GM10248 (cell line): Measurements from ENCODE around the gene VIPR2.

Experiments
- CTCF ChIA-PET: fragments of 300-600 bp; sonication (Branson Sonifier 250); formaldehyde crosslinking; extraction: SDS; loops from one replicate; lab custom pipeline; 2021; ENCODE audit warnings: antibody characterized with exemption; lab: Yijun Ruan, JAX
- POLR2A ChIA-PET: fragments of 350-650 bp; sonication (Branson Sonifier 250); formaldehyde crosslinking; extraction: SDS; loops from one replicate; lab custom pipeline; 2020; ENCODE audit warnings: antibody characterized with exemption; lab: Yijun Ruan, JAX
- DNase-seq: peaks from one replicate; pipeline ENCODE4 v3.0.0; 2012; ENCODE audit errors: extremely low spot score
- TF ChIP-seq, protein P1 (sequence below): IDR thresholded peaks from 2 replicates; pipeline ENCODE4 v1.5.1; 2012; ENCODE audit warnings: mild to moderate bottlenecking, low read depth; ENCODE audit errors: extremely low read depth, missing control alignments, control extremely low read depth

VIPR2 gene

DNA sequence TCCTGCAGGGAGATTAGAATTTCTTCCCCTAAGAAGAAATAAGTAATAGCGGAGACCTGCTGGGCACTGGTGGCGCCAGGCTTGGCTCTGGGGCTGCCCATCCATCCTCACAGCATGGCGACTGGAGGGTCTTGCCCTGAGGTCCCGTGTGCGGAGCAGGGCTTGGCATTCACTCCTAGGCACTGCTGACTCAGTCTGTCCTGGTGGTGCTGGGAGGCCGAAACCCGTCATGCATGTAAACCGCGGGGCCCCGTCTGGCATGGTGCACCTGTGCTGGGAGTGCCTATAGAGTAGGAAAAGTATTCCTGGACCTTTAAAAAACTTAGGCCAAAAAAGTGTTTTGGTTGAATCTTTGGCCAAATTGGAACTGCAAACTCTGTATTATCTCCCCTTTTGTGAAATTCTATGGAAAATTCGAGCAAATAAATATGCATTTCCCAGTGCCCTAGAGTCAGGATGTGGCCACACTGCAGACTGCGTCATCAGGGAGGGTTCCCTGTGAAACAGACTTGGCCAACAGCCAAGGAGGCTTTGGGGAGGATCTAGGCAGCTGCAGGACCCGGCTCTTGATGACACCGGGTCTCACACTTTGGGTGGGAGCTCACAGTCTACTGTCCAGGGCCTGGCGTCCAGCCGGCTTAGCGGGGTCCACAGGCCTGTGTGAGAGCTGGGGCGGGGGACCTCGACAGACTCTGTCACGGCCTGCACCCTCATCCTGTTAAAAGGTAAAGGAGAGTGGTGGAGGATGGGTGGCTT, 122.3 kb downstream of the VIPR2 start:
- ChIA-PET POLR2A (no interaction called here), CTCF (no interaction called here)
- TF ChIP-seq, protein P1, sequence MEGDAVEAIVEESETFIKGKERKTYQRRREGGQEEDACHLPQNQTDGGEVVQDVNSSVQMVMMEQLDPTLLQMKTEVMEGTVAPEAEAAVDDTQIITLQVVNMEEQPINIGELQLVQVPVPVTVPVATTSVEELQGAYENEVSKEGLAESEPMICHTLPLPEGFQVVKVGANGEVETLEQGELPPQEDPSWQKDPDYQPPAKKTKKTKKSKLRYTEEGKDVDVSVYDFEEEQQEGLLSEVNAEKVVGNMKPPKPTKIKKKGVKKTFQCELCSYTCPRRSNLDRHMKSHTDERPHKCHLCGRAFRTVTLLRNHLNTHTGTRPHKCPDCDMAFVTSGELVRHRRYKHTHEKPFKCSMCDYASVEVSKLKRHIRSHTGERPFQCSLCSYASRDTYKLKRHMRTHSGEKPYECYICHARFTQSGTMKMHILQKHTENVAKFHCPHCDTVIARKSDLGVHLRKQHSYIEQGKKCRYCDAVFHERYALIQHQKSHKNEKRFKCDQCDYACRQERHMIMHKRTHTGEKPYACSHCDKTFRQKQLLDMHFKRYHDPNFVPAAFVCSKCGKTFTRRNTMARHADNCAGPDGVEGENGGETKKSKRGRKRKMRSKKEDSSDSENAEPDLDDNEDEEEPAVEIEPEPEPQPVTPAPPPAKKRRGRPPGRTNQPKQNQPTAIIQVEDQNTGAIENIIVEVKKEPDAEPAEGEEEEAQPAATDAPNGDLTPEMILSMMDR: no peak
- no peak for DNase-seq

- TF ChIP-seq, protein P1: no peak
- DNase-seq: no peak
- ChIA-PET POLR2A (no interaction called here), CTCF (no interaction called here)
Measured at GRCh38 chr7:159020987-159021386, 123.7 kb downstream of the VIPR2 start.

DNA sequence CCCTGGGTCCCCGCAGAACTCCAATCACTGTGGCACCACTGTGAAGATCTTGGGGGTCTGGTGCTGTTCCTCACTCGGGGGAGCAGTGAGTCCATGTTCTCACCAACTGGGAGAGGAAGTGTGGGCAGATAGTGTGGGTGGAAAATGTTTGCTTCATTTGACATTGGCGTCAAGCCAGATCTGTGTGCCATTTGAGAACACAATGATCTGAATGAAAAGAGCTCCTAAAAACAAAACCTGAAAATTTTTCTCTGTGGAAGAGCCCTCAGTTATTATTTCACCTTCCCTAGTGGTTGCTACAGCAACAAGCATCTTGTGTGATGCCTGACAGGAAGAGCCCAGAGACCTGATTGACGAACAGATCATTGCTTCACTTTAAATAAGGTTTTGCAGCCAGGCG, 125.6 kb downstream of the VIPR2 start:
- CTCF ChIA-PET: no interaction called here
- POLR2A ChIA-PET: no interaction called here
- DNase-seq: no peak
- TF ChIP-seq, protein P1: no peak

DNA sequence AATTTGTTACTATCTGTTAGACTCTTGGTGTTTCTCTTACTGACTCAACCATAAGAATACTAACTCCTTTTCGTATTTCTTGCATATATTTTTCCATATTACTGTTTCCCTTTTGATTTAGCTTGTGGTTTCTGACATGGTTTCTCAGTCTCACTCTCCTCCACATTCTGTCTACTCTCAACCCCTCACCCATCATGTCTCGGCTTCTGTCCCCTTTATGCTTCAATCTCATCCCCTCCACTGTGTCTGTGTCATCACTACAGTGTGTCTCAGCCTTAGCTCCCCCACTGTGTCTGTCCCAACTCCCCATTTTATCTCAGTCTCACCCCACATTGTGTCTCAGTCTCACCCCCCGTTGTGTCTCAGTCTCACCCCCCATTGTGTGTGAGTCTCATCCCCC, 126.9 kb downstream of the VIPR2 start:
- no peak for DNase-seq
- TF ChIP-seq, protein P1: no peak
- CTCF ChIA-PET: interaction anchor here (1.1 kb wide), 1 partner anchor 9 kb away, joined by 3 read pairs; no protein-coding TSS in a partner anchor
- POLR2A ChIA-PET: no interaction called here

GRCh38 chr7:159017210-159017609, 127.5 kb downstream of the VIPR2 start:
- no peak for DNase-seq
- ChIA-PET CTCF (interaction anchor here (1.1 kb wide), 1 partner anchor 8 kb away, joined by 3 read pairs; no protein-coding TSS in a partner anchor), POLR2A (no interaction called here)
- TF ChIP-seq, protein P1: no peak

DNA sequence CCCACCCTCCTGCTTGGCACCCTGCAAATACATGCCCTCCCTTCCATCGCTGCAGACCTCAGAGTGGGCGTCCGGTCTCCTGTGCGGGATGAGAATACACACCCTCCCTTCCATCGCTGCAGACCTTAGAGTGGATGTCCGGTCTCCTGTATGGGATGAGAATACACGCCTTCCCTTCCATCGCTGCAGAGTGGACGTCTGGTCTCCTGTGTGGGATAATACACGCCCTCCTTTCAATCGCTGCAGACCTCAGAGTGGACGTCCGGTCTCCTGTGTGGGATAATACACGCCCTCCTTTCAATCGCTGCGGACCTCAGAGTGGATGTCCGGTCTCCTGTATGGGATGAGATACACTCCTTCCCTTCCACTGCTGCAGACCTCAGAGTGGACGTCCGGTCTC, 128.1 kb downstream of the VIPR2 start:
- POLR2A ChIA-PET: no interaction called here
- DNase-seq: no peak
- TF ChIP-seq, protein P1: no peak
- CTCF ChIA-PET: no interaction called here
